HG03558 (cell line): ENCODE data around the gene GARIN5B.
"Not testable (repeated sequence)": the region's sequence is repeated elsewhere in the genome, so short reads cannot be mapped to it uniquely, and the experiment has no call there.

Source experiments
- ATAC-seq: cut with Tn5 transposase; IDR thresholded peaks from one replicate; pipeline ENCODE4 v1.9.1; 2021; ENCODE audit warnings: moderate number of reproducible peaks; ENCODE audit not compliant: unreplicated experiment; ENCODE audit errors: extremely low read depth

GARIN5B gene

GRCh38 chr19:55362990-55363716 is at the start of gene GARIN5B:
Gene GARIN5B, minus strand, starts transcription at chr19:55363260. Its CDS starts 194 bp downstream, at chr19:55363066.
- no peak for ATAC-seq

- ATAC-seq = no peak
These were observed 47.1 kb upstream of the GARIN5B start for GRCh38 chr19:55410168-55410567.

GRCh38 chr19:55409179-55409578 is 46.1 kb upstream of the GARIN5B start:
- ATAC-seq = not testable (repeated sequence)

GRCh38 chr19:55408533-55408872 is 45.4 kb upstream of the GARIN5B start:
- no peak for ATAC-seq

- ATAC-seq = peak; percentile 45
These were observed 44.9 kb upstream of the GARIN5B start for GRCh38 chr19:55407800-55408532.

- ATAC-seq = not testable (repeated sequence)
These were observed 44.4 kb upstream of the GARIN5B start, which contains the start of gene UBE2S for GRCh38 chr19:55407550-55407799. Gene UBE2S, minus strand, starts transcription at chr19:55407788. Its CDS starts 199 bp downstream, at chr19:55407589.

GRCh38 chr19:55406826-55407549 is 43.9 kb upstream of the GARIN5B start:
- ATAC-seq = peak; percentile 9

GRCh38 chr19:55406091-55406825 is 43.2 kb upstream of the GARIN5B start:
- ATAC-seq = no peak

- ATAC-seq = no peak
These were observed 42.6 kb upstream of the GARIN5B start for GRCh38 chr19:55405638-55406037.

GRCh38 chr19:55402509-55402908 is 39.4 kb upstream of the GARIN5B start:
- ATAC-seq = no peak

GRCh38 chr19:55401390-55401789 is 38.3 kb upstream of the GARIN5B start:
- ATAC-seq = not testable (repeated sequence)

- ATAC-seq = no peak
These were observed 37.4 kb upstream of the GARIN5B start for GRCh38 chr19:55400281-55401087.

- no peak for ATAC-seq
These were observed 35.3 kb upstream of the GARIN5B start for GRCh38 chr19:55398200-55398925.

- ATAC-seq = no peak
These were observed 30.0 kb upstream of the GARIN5B start for GRCh38 chr19:55392820-55393761.

GRCh38 chr19:55391702-55392615 is 28.9 kb upstream of the GARIN5B start:
- ATAC-seq = no peak

GRCh38 chr19:55391191-55391670 is 28.2 kb upstream of the GARIN5B start:
- no peak for ATAC-seq

- ATAC-seq = no peak
These were observed 27.4 kb upstream of the GARIN5B start for GRCh38 chr19:55390461-55390880.
